ENCODE results near the gene CKAP2.
"Not testable (repeated sequence)": the region's sequence is repeated elsewhere in the genome, so short reads cannot be mapped to it uniquely, and the experiment has no call there.

CKAP2 gene

GRCh38 chr13:52452470-52452869 is 2.8 kb upstream of the CKAP2 start:
- no peak for DNase-seq (ENCODE audit: low read depth)

- no peak for DNase-seq (ENCODE audit: low read depth)
Observed at GRCh38 chr13:52454459-52454819, 839 bp upstream of the CKAP2 start.

- DNase-seq (ENCODE audit: low read depth): peak; percentile 62
Observed at GRCh38 chr13:52455677-52456041, 381 bp downstream of the CKAP2 start.

- DNase-seq (ENCODE audit: low read depth): no peak
Observed at GRCh38 chr13:52459668-52460067, 4.4 kb downstream of the CKAP2 start.

- no peak for DNase-seq (ENCODE audit: low read depth)
Observed at GRCh38 chr13:52461265-52461664, 6.0 kb downstream of the CKAP2 start.

- DNase-seq (ENCODE audit: low read depth): no peak
Observed at GRCh38 chr13:52463526-52463925, 8.2 kb downstream of the CKAP2 start.

- not testable (repeated sequence) for DNase-seq (ENCODE audit: low read depth)
Observed at GRCh38 chr13:52468487-52468886, 13.2 kb downstream of the CKAP2 start.

GRCh38 chr13:52480677-52481428 is 25.6 kb downstream of the CKAP2 start:
- DNase-seq (ENCODE audit: low read depth): not testable (repeated sequence)

- not testable (repeated sequence) for DNase-seq (ENCODE audit: low read depth)
Observed at GRCh38 chr13:52487078-52487477, 31.8 kb downstream of the CKAP2 start.

- not testable (repeated sequence) for DNase-seq (ENCODE audit: low read depth)
Observed at GRCh38 chr13:52488763-52489162, 33.5 kb downstream of the CKAP2 start.

- not testable (repeated sequence) for DNase-seq (ENCODE audit: low read depth)
Observed at GRCh38 chr13:52491015-52491414, 35.7 kb downstream of the CKAP2 start.

GRCh38 chr13:52494241-52494640 is 39.0 kb downstream of the CKAP2 start:
- DNase-seq (ENCODE audit: low read depth): not testable (repeated sequence)

GRCh38 chr13:52497979-52498378 is 42.7 kb downstream of the CKAP2 start:
- DNase-seq (ENCODE audit: low read depth): not testable (repeated sequence)

- not testable (repeated sequence) for DNase-seq (ENCODE audit: low read depth)
Observed at GRCh38 chr13:52502277-52502676, 47.0 kb downstream of the CKAP2 start.

GRCh38 chr13:52505843-52506242 is 50.6 kb downstream of the CKAP2 start:
- not testable (repeated sequence) for DNase-seq (ENCODE audit: low read depth)

GRCh38 chr13:52509532-52509931 is 54.3 kb downstream of the CKAP2 start:
- DNase-seq (ENCODE audit: low read depth): not testable (repeated sequence)

GRCh38 chr13:52510221-52510797 is 55.0 kb downstream of the CKAP2 start:
- DNase-seq (ENCODE audit: low read depth): not testable (repeated sequence)

GRCh38 chr13:52511598-52511997 is 56.3 kb downstream of the CKAP2 start:
- DNase-seq (ENCODE audit: low read depth): not testable (repeated sequence)

- DNase-seq (ENCODE audit: low read depth): not testable (repeated sequence)
Observed at GRCh38 chr13:52513957-52514596, 58.8 kb downstream of the CKAP2 start.

GRCh38 chr13:52523323-52523722 is 68.0 kb downstream of the CKAP2 start:
- not testable (repeated sequence) for DNase-seq (ENCODE audit: low read depth)
